HepG2 (cell line): Measurements from ENCODE around the gene UGT2A3. TPM values are rescaled to one million over a fixed set of nuclear protein-coding genes. Genes with fewer than 3 reads are reported as not detected.

Experiments used
- BCLAF1 ChIP-seq: fragments of 450-650 bp; IDR thresholded peaks from 2 replicates; pipeline ENCODE4 v1.6.1; 2017; ENCODE audit warnings: mild to moderate bottlenecking
- EED ChIP-seq: sonication (generic); formaldehyde crosslinking; IDR thresholded peaks from 2 replicates; pipeline ENCODE4 v1.5.0; 2020; ENCODE audit warnings: mild to moderate bottlenecking, missing genetic modification reagents
- FOXA1 ChIP-seq, 2 experiments: fragments of 450-650 bp in 1 of 2; sonication (generic) in 1 of 2; formaldehyde crosslinking in 1 of 2; IDR thresholded peaks; 2 replicates each; pipeline versions ENCODE4 v1.4.0 to v1.6.1; 2016 to 2020; ENCODE audit warnings: missing genetic modification reagents in 1 of 2
- FOXP1 ChIP-seq, 2 experiments: fragments of 450-650 bp in 1 of 2; IDR thresholded peaks; 2 replicates each; pipeline ENCODE4 v1.6.1; 2017 to 2018; ENCODE audit warnings: antibody characterized with exemption in 1 of 2
- GLMP ChIP-seq: sonication (generic); formaldehyde crosslinking; IDR thresholded peaks from 2 replicates; pipeline ENCODE4 v1.9.0; 2021; ENCODE audit warnings: missing genetic modification reagents, mild to moderate bottlenecking, borderline replicate concordance
- KMT2A ChIP-seq: sonication (generic); formaldehyde crosslinking; IDR thresholded peaks from 2 replicates; pipeline ENCODE4 v1.4.0; 2020; ENCODE audit warnings: missing genetic modification reagents
- NBN ChIP-seq: fragments of 450-650 bp; conservative IDR thresholded peaks from 2 replicates; pipeline ENCODE4 v1.6.1; 2017
- NCOR1 ChIP-seq: fragments of 200-600 bp; sonication (generic); IDR thresholded peaks from 2 replicates; pipeline ENCODE4 v1.7.0; 2017; ENCODE audit warnings: antibody characterized with exemption, low read length, borderline replicate concordance
- PPARG ChIP-seq: conservative IDR thresholded peaks from 2 replicates; pipeline ENCODE4 v1.6.1; 2016; ENCODE audit warnings: missing biosample characterization, missing genetic modification reagents
- PREB ChIP-seq: sonication (generic); formaldehyde crosslinking; IDR thresholded peaks from 2 replicates; pipeline ENCODE4 v1.4.0; 2020; ENCODE audit warnings: missing genetic modification reagents
- PTBP1 ChIP-seq: fragments of 200-400 bp; formaldehyde crosslinking; IDR thresholded peaks from 2 replicates; pipeline ENCODE4 v1.6.1; 2018; ENCODE audit warnings: low read length, low read depth; ENCODE audit not compliant: poor library complexity, severe bottlenecking
- REPIN1 ChIP-seq: sonication (generic); formaldehyde crosslinking; IDR thresholded peaks from 2 replicates; pipeline ENCODE4 v1.8.0; 2022; ENCODE audit warnings: missing genetic modification reagents, low read depth, mild to moderate bottlenecking, borderline replicate concordance
- RFXAP ChIP-seq: sonication (generic); formaldehyde crosslinking; IDR thresholded peaks from 2 replicates; pipeline ENCODE4 v1.4.0; 2020; ENCODE audit warnings: missing genetic modification reagents, borderline replicate concordance
- SALL1 ChIP-seq: sonication (generic); formaldehyde crosslinking; IDR thresholded peaks from 2 replicates; pipeline ENCODE4 v1.8.0; 2022; ENCODE audit warnings: mild to moderate bottlenecking, missing genetic modification reagents
- SKIL ChIP-seq: sonication (generic); formaldehyde crosslinking; IDR thresholded peaks from 2 replicates; pipeline ENCODE4 v1.8.0; 2022; ENCODE audit warnings: missing genetic modification reagents, mild to moderate bottlenecking, moderate library complexity, borderline replicate concordance
- SOX5 ChIP-seq: IDR thresholded peaks from 2 replicates; pipeline ENCODE4 v1.6.1; 2016; ENCODE audit warnings: borderline replicate concordance
- SUZ12 ChIP-seq: fragments of 150-350 bp; IDR thresholded peaks from 2 replicates; pipeline ENCODE4 v1.6.1; 2014; ENCODE audit warnings: low read depth, low read length
- ZFP37 ChIP-seq: sonication (generic); formaldehyde crosslinking; IDR thresholded peaks from 2 replicates; pipeline ENCODE4 v1.4.0; 2020; ENCODE audit warnings: missing genetic modification reagents, borderline replicate concordance
- ZMYM4 ChIP-seq: sonication (generic); formaldehyde crosslinking; IDR thresholded peaks from 2 replicates; pipeline ENCODE4 v1.8.1; 2023; ENCODE audit warnings: mild to moderate bottlenecking, missing genetic modification reagents
- ZNF335 ChIP-seq: sonication (generic); formaldehyde crosslinking; IDR thresholded peaks from 2 replicates; pipeline ENCODE4 v1.4.0; 2020; ENCODE audit warnings: missing genetic modification reagents
- ZNF501 ChIP-seq: sonication (generic); formaldehyde crosslinking; IDR thresholded peaks from 2 replicates; pipeline ENCODE4 v1.5.1; 2020; ENCODE audit warnings: mild to moderate bottlenecking, moderate library complexity, missing genetic modification reagents
- ZNF550 ChIP-seq: sonication (generic); formaldehyde crosslinking; IDR thresholded peaks from 2 replicates; pipeline ENCODE4 v1.4.0; 2020; ENCODE audit warnings: mild to moderate bottlenecking, missing genetic modification reagents, borderline replicate concordance
- ZNF614 ChIP-seq: IDR thresholded peaks from 2 replicates; pipeline ENCODE4 v1.6.1; 2018; ENCODE audit warnings: missing biosample characterization, missing genetic modification reagents, inconsistent platforms, borderline replicate concordance
- ZSCAN9 ChIP-seq: IDR thresholded peaks from 2 replicates; pipeline ENCODE4 v1.6.1; 2016; ENCODE audit warnings: borderline replicate concordance
- polyA plus RNA-seq, 8 experiments: library from polyadenylated mRNA; depleted of rRNA in 3 of 8; stranded (reverse) in 7 of 8; unstranded in 1 of 8; fragments of >200 nt; fragmentation: Illumina TruSeq in 4 of 8; extraction: Trizol in 4 of 8; gene quantifications; 2 replicates each; pipeline versions ENCODE4 v1.2.1 to v1.2.3, GENCODE V29; 2011 to 2016; ENCODE audit warnings: low read depth in 4 of 8, missing spikeins in 1 of 8, mixed read lengths in 1 of 8; ENCODE audit not compliant: insufficient read depth in 1 of 8
- total RNA-seq, 5 experiments: library from RNA; depleted of rRNA; stranded (reverse); fragments of >200 nt; fragmentation: Illumina TruSeq; extraction: Trizol; gene quantifications; 2 replicates each; pipeline ENCODE4 v1.2.3, GENCODE V29; 2016; ENCODE audit warnings: low read depth in 1 of 5

Gene UGT2A3
- total and polyA plus RNA-seq, 2 of the 13 experiments (the other 11 are each of a cell fraction or from before 2014, with no cell fraction given): 61.3 to 97.2 TPM

GRCh38 chr4:68883870-68884269 is 67.7 kb downstream of the UGT2A3 start (continued):
- TF ChIP-seq SKIL (CRISPR knock-in tag): no peak
- TF ChIP-seq ZFP37: no peak
- peak; percentile 94 for TF ChIP-seq PPARG (CRISPR knock-in tag)
- TF ChIP-seq REPIN1 (CRISPR knock-in tag): no peak
- TF ChIP-seq SOX5: 0 out of 2 replicates have a peak, but pooled peaks have one; percentile 39
- TF ChIP-seq FOXP1 (IDR thresholded peaks at IDR 0.05): no peak
- TF ChIP-seq FOXP1 (CRISPR knock-in tag; IDR thresholded peaks at IDR 0.05): peak; percentile 48; the same call in 1 of the 2 replicates
- no peak for TF ChIP-seq ZNF335 (CRISPR knock-in tag)
- TF ChIP-seq EED (CRISPR knock-in tag): no peak
- TF ChIP-seq NCOR1: peak; percentile 55; the same call in 1 of the 2 replicates
- TF ChIP-seq GLMP: no peak
- TF ChIP-seq ZSCAN9 (CRISPR knock-in tag): no peak
- TF ChIP-seq NBN: no peak
- no peak for TF ChIP-seq FOXA1 (IDR thresholded peaks at IDR 0.05)
- TF ChIP-seq FOXA1 (CRISPR knock-in tag; IDR thresholded peaks at IDR 0.05): peak; percentile 49; the same call in 1 of the 2 replicates
- TF ChIP-seq RFXAP (CRISPR knock-in tag): 0 out of 2 replicates have a peak, but pooled peaks have one; percentile 19
- TF ChIP-seq KMT2A (CRISPR knock-in tag): no peak
- TF ChIP-seq PTBP1: no peak
- no peak for TF ChIP-seq ZNF501 (CRISPR knock-in tag)
- no peak for TF ChIP-seq SUZ12
- peak; percentile 78 for TF ChIP-seq ZMYM4 (CRISPR knock-in tag)
- TF ChIP-seq PREB (CRISPR knock-in tag): no peak
- TF ChIP-seq SALL1 (CRISPR knock-in tag): peak; percentile 57; the same call in 1 of the 2 replicates
- TF ChIP-seq ZNF550: no peak
- no peak for TF ChIP-seq ZNF614 (CRISPR knock-in tag)
- no peak for TF ChIP-seq BCLAF1
